ENCODE results near the gene KCNK7.
"Not testable (repeated sequence)": the region's sequence is repeated elsewhere in the genome, so short reads cannot be mapped to it uniquely, and the experiment has no call there.

Gene KCNK7, protein sequence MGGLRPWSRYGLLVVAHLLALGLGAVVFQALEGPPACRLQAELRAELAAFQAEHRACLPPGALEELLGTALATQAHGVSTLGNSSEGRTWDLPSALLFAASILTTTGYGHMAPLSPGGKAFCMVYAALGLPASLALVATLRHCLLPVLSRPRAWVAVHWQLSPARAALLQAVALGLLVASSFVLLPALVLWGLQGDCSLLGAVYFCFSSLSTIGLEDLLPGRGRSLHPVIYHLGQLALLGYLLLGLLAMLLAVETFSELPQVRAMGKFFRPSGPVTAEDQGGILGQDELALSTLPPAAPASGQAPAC

DNA sequence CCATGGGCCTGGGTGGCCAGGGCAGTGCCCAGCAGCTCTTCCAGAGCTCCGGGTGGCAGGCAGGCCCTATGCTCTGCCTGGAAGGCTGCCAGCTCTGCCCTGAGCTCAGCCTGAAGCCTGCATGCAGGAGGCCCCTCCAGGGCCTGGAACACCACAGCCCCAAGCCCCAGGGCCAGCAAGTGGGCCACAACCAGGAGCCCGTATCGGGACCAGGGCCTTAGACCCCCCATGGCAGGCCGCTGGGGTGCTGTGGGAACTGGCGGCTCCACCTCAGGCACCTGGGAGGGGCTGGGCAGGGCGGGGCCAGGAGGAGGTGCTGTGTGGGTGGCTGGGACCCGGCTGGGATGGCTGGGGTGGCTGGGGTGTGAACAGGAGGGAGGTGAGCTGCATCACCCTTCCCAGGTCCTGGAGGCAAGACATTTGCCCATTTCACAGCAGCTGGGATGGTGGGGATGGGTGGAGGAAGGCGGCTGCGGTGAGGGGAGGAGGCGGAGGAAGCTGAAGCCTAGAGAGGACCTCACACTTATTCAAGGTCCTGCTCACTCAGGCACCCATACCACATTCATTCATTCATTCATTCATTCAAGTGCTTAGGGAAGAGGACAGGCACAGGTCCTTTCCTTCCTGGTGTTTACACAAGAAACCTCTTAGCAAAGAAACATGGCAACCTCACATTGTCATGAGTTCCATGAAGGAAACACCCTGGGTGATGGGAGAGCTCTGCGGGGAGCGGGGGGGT is at the start of gene KCNK7:
KCNK7 (minus strand) TSS at position 258 of the 739 bp plus-strand sequence; CDS start at position 230, 28 bp downstream.
- DNase-seq, result no peak

DNA sequence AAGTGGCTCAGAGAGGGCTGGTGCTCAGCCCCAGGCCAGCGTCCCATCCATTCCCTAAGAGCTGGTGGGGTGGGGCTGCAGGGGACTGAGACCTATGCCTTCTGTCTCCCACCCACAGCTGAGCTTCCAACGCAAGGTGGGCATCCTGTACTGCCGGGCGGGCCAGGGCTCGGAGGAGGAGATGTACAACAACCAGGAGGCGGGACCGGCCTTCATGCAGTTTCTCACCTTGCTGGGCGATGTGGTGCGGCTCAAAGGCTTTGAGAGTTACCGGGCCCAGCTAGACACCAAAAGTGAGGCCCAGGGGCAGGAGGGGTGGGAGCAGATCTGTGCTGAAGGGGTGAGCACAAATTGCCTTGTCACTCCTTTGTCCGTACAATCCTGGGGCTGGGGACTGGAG is 49.2 kb upstream of the KCNK7 start:
- DNase-seq, result no peak

DNA sequence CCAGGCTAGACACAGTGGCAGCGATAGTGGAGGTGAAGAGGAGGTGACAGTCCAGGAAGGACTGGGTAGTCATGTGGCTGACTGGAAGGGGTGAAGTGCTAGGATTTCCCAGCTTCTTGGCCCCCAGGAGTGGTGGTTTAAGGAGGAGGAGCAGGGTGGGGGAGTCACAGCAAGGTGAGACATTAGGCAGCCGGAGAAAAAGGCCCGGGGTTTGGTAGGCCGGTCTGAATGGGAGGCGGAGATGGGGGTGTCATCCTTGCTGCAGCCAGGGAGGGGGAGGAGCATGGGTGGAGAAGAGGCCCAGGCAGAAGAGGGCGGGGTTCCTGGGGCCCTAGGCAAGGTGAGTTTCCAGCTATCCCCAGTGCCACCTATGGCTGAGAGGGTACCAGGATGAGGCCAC is 48.4 kb upstream of the KCNK7 start:
- no peak for DNase-seq

DNA sequence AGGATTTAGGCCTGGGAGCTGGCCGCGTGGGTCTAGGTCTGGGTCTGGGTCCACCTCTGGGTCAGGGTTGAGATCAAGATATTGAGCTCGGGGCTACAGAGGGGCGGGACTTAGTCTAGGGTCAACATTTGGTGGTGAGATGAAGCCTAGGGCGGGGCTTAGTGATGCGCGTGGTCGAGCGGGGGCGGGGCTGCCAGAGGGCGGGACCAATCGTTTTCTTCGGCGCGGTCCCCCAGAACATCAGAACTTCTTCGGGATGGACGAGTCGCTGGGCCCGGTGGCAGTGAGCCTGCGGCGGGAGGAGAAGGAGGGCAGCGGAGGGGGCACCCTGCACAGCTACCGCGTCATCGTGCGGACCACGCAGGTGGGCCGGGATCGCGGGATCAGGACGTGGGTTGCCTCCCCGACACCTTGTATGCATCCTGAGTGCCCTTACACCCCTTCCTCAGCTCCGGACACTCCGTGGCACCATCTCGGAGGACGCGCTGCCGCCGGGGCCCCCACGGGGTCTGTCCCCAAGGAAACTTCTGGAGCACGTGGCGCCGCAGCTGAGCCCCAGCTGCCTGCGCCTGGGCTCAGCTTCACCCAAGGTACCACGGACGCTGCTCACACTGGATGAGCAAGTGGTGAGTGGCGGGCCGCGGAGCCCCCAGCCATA is 46.5 kb upstream of the KCNK7 start:
- DNase-seq, result no peak

DNA sequence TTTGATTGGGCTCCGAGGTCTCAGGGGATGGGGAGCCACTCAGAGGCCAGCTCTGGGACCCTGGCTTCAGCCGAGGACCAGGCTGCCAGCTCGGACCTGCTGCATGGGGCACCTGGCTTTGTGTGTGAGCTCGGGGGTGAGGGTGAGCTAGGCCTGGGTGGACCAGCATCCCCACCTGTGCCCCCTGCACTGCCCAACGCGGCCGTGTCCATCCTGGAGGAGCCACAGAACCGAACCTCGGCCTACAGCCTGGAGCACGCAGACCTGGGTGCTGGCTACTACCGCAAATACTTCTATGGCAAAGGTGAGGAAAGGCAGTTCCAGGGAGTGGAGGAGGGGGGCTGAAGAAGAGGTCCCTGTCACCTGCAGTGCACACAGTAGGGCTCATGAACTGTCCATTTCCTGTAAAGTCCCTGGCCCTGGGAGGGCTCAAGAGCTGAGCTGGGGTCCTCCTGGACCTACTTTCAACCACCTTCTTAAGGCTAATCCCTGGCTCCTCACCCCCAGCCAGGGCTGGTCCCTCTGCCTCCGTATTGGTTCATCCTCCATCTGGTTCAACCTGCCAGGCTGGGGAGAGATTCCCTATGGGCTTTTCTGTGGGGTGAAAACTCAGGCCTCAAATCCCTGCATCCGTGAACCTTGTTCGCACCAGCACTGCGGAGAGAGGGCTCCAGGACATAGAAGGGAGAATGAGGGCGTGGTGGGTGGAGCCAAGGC is 45.9 kb upstream of the KCNK7 start:
- DNase-seq, result no peak

DNA sequence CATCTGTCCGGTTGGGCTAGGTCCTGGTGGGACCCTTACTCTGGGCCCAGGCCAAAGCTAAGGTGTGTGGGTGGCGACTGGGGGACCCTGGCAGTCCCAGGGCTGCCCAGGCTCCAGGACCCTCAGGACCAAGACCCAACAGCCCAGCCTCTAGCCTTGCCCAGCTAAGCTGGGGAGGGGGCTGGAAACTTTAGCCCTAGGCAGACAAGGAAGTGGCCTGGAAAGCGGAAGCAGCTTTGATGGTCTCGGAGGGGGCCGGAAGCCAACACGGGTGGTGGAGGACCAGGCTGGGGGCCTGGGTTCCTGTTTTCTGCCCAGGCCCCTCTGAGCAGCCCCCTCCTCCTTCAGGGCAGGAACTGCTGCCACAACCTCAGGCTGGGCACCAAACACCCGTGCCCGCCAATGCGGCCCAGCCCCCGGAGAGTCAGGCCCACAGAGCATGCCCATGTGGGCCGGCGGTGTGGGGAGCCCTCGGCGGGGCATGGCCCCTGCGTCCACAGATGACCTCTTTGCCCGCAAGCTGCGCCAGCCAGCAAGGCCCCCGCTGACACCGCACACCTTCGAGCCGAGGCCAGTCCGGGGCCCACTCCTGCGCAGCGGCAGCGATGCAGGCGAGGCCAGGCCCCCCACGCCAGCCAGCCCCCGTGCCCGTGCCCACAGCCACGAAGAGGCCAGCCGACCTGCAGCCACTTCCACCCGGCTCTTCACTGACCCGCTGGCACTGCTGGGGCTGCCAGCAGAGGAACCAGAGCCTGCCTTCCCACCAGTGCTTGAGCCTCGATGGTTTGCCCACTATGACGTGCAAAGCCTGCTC is 45.1 kb upstream of the KCNK7 start:
- no peak for DNase-seq

DNA sequence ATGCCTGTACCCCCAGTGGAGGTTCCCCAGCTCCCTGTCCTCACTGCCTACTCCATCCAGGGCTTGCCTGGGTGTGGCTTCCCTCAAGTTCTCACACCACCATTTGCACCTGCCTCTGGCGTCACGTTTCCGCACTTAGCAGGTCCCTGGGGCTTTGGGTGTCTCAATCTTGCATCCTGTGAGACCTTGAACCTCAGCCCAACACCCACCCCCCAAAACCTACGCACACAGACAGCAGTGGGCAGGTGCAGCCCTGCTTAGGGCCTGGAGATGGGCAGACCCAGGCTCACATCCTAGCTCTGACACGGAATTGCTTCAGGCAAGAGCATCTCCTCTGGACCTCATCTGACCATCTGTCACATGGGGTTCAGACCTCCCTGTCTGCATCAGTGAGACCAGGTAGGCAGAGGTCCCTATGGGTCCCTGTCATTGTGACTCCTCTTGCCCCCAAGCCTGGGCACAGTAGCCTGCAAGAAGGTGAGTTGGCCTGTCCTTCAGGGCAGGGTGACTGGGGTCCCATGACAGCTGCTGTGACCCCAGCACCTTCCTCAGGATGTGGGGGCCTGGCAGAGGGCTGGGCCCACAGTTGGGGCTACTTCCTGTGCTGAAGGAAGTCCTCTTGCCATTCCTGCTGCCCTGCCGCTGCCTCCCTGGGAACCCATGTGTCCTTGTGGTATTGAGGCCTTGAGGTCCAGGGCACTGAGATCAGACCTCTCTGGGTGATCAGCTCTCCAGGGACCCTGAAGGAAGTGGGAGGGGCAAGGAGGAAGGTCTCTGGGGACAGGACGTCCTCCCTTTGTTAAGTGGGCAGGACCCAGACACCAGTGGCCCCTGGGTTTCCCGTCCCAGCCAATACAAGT is 44.3 kb upstream of the KCNK7 start:
- no peak for DNase-seq

DNA sequence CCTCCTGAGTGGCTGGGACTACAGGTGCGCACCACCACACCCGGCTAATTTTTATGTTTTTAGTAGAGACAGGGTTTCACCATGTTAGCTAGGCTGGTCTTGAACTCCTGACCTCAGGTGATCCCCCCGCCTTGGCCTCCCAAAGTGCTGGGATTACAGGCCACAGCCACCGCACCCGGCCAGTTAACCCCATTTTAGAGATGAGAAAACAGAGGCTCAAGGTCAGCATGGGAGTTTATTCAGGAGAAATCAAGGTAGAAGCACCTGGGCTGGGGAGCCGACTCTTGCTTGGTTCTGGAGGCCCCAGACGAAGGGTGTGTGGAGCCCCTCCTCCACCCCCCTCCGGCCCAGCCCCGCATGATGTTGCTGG is 43.6 kb upstream of the KCNK7 start:
- not testable (repeated sequence) for DNase-seq

DNA sequence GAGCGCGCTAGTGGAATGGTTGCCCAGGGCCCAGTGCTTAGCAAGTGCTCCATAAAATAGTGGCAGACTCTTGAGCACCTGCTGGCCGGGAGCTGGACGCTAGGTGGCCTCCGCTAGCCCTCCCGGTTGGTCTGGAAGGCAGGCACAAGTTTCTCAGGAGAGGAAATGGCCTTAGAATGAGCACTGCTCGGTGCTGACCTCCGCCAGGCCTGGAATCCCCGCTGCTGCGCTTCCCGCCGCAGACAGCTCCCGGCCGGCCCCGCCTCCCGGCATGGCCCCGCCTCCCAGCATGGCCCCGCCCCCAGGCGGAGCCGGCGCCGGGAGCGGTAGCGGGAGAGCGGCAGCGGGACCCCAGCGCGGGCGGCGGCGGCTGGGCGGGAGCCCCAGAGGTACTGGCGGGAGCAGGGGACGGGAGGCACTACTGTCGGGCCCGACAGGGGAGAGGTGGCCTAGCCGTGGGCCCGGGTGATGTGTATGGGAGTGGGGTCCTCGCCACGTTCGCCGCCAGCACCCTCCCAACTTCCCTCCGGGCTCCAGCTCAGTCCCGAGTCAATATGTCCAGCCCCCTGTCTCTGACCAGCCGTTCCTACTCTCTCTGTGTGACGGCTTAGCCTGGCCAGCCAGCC is 42.3 kb upstream of the KCNK7 start, which contains the start of gene SIPA1:
SIPA1 (plus strand) TSS at position 308 of the 626 bp plus-strand sequence. CDS start 2,821 bp downstream, outside the sequence.
- DNase-seq, result no peak

DNA sequence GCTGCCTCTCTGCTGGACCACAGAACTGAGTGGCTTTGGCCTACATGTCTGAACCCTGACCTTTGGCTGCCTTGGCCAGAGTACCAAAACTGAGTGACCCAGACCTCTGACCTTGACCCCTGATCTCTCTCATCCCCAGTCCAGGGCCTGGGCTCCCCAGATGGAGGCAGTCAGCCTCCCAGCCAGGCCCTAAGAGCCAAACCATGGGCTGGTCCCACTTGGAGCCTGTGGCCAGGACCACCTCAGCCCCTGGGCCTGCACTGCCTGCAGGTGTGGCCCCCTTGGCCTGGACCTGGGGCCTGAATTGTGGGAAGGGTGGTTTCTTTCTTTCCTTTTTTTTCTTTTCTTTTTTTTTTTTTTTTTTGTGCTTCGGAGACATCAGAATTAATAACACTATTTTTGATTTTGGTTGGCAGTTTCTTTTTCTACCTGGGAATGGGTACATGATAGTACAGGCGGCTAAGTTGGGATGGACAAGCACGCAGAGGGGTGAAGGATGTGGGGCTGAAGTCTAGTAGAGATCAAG is 41.5 kb upstream of the KCNK7 start:
- no peak for DNase-seq

DNA sequence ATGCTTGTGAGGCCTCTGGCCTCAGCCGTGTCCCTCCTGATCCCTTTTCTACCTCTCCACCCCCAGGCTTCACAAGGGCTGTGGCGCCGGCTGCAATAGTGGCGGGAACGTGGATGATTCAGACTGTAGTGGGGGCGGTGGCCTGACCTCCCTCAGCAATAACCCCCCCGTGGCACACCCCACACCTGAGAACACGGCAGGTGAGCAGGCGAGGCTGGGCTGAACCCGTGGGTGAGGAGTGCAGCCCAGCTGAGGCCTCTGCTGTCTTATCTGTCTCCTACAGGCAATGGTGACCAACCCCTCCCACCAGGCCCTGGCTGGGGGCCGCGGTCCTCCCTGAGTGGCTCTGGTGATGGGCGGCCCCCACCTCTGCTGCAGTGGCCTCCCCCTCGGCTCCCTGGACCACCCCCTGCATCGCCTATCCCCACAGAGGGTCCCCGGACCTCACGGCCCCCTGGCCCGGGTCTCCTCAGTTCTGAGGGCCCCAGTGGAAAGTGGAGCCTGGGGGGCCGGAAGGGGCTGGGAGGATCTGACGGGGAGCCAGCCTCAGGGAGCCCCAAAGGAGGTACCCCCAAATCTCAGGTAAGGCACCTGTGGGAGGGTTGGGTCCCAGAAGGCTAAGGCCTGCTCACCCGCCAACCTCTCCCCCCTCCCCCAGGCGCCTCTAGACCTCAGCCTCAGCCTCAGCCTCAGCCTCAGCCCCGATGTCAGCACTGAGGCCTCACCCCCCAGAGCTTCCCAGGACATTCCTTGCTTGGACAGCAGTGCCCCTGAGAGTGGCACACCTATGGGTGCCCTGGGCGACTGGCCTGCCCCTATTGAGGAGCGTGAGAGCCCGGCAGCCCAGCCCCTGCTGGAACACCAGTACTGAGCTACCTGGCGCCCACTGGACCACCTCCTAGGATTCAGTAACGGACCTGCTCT is 40.8 kb upstream of the KCNK7 start:
- DNase-seq, result no peak

DNA sequence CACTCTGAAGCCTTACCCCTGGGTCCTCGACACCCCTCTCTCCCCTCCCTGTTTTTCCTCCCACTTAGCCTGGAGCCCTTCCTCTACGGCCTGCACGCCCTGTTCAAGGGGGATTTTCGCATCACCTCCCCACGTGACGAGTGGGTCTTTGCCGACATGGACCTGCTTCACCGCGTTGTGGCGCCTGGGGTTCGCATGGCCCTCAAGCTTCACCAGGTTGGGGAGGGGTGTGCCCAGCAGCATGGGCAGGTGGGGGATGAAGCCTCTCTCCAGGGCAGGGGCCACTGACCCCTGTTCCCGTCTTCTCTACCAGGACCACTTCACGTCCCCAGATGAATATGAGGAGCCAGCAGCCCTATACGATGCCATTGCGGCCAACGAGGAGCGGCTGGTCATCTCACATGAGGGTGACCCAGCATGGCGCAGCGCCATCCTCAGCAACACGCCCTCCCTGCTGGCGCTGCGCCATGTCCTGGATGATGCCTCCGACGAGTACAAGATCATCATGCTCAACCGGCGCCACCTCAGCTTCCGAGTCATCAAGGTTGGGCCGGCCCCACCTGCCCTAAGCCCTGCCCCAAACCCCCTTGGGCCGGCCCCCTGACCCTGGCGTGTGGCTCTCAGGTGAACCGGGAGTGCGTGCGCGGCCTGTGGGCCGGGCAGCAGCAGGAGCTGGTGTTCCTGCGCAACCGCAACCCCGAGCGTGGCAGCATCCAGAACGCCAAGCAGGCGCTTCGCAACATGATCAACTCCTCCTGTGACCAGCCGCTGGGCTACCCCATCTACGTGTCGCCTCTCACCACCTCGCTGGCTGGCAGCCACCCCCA is 39.5 kb upstream of the KCNK7 start:
- no peak for DNase-seq

DNA sequence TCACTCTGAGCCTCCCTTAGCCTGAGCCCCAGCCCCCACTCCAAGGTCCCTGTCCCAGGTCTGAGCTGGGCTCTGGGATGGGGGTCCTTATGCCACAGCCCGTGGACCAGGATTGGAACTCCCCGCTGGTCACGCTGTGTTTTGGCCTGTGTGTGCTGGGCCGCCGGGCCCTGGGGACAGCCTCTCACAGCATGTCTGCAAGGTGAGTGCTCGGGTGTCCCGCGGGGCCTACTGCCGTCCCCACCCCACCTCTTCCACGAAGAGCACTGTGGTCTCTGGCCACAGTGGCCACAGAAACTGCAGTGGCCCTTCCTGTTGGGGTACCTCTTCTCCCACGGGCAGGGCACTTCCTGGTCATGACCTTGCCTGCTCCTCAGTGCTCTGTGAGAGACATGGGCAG is 38.8 kb upstream of the KCNK7 start:
- DNase-seq, result no peak

DNA sequence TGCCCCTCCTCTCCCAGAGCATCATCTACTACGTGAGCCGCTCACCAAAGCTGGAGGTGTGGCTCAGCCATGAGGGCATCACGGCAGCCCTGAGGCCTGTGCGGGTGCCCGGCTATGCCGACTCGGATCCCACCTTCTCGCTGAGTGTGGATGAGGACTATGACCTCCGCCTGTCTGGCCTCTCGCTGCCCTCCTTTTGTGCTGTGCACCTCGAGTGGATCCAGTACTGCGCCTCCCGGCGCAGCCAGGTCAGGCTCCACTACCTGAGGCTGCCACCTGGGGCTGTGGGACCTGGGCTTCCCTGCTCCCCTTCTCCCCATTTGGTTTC is 38.5 kb upstream of the KCNK7 start:
- no peak for DNase-seq

DNA sequence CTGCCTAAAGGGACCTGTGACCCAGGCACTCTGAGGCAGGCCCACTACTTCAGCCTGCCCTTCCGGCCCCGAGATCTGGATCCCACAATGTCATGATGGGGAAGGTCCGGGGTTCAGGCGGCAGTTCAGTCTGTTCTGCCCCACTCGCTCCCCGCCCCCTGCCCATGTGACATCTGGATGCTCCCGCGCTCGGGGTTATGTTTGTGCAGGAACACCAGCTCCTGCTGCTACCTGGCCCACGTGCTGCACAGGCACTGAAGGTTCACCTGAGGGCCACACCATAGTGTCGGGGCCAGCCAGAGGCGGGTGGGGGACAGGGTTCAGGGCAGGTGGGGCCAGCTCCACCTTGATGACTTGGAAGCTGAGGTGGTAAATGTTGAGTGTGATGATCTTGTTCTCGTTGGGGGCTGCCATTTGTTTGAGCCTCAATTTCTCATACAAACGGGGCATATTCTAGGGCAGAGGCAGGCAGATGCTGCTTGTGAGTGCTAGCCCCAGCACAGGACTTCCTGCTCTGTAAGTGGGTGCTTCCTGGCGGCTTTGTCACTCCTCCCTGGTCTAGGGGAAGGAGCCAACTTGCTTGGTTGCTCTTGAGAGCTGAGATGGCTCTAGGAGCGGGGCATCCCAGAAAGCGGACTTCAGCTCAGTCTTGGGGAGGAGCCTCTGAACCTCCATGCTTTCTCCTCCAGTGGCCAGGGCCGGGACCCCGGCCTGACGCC is 37.9 kb upstream of the KCNK7 start:
- DNase-seq, result no peak

DNA sequence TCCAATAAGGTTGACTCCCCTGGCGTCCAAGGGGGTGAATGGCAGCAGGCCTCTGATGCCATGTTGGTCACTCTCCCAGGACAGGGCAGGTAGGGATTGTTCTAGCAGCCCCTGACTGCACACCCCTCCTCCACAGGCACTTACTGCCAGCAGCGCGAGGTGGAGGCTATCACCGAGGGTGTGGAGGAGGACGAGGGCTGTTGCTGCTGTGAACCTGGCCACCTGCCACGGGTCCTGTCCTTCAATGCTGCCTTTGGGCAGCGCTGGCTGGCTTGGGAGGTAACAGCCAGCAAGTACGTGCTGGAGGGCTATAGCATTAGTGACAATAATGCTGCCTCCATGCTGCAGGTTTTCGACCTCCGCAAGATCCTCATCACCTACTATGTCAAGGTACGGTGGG is 34.6 kb upstream of the KCNK7 start:
- no peak for DNase-seq

DNA sequence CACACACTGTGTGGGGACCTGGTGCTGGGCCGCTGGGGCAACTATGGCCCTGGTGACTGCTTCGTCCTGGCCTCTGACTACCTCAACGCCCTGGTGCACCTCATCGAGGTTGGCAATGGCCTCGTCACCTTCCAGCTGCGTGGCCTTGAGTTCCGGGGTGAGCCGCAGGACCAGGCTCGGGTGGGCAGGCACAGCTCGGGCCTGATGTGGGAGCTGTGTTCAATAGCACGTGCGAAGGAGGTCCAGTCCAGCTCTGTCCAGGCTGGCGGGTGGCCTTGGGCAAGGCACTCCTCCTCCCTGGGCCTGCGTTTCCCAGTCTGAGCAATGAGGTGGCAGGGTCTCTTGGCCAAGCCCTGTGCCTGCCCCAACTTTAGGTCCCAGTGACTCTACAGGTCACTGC is 34.0 kb upstream of the KCNK7 start:
- DNase-seq, result no peak

DNA sequence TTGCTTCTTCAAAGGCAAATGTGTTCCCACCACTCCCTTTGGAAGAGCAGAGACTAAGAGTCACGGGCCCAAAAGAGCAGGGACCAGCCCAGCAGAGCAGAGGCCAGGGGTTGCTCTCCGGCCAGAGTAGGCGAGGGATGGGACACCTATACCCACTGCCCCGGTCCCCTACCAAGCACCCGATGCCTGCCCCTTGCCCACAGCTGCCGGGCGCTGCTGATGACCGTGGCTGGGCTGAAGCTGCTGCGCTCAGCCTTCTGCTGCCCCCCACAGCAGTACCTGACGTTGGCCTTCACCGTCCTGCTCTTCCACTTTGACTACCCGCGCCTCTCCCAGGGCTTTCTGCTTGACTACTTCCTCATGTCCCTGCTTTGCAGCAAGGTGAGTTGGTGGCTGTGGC is 31.6 kb upstream of the KCNK7 start:
- DNase-seq, result no peak
